ENCODE data around the gene ADIG.
"Not testable (repeated sequence)": the region's sequence is repeated elsewhere in the genome, so short reads cannot be mapped to it uniquely, and the experiment has no call there.

ADIG gene

DNA sequence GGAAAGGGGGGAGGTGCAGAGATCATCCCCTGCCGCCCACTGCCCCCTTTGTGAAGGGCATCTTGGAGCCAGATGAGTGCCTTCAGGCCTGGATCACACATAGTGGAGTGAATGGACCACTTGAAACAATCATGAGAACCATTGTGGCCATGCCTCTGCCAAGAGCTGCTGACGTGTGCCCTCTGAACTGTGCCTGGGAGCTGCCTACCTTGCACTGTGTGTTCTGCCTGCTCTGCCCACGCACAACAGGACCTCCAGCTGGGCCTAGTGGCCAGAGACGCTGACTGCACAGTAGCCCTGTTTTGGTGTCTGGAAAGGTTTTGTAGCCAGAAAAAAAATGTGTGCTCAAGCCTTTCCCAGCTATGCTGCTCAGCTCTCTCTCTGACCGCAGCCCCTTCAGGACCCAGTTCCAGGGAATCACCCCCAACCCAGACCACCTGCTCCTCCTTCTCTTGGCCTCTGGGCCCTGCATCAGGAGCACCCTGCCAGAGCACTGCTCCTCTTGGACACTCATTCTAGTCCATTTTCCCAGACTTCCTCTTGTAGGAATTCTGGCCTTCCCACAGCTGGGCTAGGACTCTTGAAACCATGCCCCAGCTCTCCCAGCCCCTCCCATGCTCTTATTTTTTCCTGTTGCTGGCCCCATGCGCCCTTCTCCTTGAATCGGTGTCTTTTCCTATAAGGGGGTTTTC, 1.6 kb upstream of the ADIG start:
- DNase-seq, result peak; percentile 33

DNA sequence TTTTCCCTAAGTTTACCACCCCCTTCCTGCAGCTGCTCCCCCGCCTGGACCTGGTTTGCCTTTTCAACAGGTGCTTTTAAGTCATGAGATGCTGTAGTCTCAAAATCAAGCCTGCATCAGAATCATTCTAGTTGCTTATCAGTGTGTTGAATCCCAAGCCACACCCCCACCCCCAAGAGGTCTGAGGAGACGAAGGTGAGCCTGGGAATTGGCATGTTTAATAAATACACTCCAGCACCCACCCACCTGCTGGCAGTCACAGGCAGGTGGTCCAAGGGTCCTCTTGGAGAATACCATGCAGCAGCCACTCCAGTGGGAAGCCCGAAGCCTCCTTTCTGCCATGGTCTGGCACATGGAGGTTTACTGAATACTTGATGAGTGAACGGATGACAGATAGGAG, 1.1 kb upstream of the ADIG start:
- peak; percentile 52 for DNase-seq

DNA sequence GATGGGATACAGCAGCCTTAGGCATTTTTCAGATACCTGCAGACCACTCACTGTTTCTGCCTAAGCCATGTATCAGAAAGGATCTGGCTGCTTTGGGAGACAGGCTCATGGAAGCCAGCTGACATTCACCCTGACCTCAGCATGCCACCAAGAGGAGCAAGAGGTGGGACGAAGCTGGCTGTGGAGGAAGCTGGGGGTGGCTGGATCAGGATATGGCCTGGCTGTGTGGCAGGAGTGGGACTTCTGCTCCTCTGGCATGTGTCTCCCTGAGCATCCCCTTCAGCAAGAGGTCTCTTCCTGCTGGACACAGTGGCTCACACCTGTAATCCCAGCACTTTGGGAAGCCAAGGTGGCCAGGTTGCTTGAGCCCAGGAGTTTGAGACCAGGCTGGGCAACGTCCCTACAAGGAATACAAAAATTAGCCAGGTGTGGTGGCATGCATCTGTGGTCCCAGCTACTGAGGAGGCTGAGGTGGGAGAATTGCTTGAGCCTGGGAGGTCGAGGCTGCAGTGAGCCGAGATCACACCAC, 897 bp downstream of the ADIG start:
- DNase-seq, result no peak

DNA sequence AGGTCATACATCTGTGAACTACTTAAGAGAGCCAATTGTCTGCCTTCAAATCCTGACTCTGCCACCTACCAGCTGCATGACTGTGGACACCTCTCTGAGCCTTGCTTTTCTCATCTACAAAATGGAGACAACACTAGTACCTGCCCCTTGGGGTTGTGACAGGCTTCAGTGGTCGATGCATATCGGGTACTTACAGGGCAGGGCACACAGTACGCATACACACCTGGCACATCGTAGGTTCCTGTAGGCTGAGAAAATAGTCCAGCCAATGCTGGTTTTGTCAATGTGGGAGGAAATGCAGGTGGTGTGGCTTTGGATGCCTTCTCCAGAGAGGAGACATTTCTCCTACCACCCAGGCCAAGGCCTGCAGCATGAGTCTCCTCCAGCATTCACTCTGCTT, 2.3 kb downstream of the ADIG start:
- DNase-seq, result no peak

GRCh38 chr20:38584099-38584763, 3.2 kb downstream of the ADIG start:
- DNase-seq, result no peak

DNA sequence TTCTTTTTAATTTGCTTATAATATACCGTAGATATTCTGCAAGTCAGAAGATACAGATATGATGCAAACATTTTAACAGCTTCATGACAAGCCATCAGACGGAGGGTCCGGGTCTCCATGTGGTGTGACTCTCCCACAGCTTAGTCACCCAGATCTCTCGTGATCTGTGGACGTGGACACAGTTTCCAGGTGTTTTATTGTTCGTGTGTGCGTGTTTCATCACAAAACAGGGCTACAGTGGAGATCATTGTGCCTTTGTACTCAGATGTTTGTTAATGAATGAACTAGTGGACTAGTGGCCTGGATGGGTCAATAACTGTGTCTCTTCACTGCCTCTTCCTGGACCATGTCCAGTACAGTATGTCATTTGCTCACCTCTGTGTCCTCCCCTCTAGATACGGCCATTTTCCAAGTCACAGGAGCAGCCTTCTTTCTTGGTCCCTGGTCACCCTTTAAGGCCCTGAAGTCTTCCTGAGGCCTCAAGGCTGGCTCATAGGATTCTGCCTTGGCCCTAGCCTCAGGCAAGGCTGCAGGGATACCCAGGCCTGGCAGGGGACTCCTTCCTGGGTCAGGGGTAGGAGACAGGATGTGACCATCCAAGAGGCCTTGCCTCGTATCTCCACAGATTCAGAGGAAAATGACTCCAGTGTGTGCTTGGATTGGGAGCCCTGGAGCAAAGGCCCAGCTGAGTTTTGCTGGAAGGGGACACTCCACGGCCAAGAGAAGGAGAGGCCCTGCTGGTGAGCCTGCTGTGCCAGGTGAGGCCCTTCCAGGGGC, 4.6 kb downstream of the ADIG start:
- DNase-seq, result no peak

- no peak for DNase-seq
These were observed 5.2 kb downstream of the ADIG start for GRCh38 chr20:38586181-38586525.

DNA sequence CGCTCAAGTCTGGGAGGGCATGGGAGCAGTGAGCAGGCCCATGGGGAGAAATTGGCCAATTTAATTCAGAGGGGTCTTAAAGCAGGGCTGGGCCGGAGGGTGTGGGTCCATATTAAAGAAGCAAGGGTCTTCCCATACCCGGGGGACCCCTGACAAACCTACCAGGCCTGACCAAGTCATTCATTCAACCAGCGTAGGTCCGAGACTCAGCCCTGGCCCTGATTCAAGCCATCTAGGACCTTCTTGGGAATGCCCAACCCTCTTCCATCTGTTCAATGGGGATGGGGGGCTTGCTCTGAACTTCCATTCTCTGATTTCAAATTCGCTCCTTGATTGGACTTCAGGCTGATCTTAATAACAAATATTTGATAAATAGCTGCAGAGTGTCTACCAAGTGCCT, 7.3 kb downstream of the ADIG start:
- no peak for DNase-seq

GRCh38 chr20:38589351-38589750, 8.4 kb downstream of the ADIG start:
- DNase-seq, result no peak

DNA sequence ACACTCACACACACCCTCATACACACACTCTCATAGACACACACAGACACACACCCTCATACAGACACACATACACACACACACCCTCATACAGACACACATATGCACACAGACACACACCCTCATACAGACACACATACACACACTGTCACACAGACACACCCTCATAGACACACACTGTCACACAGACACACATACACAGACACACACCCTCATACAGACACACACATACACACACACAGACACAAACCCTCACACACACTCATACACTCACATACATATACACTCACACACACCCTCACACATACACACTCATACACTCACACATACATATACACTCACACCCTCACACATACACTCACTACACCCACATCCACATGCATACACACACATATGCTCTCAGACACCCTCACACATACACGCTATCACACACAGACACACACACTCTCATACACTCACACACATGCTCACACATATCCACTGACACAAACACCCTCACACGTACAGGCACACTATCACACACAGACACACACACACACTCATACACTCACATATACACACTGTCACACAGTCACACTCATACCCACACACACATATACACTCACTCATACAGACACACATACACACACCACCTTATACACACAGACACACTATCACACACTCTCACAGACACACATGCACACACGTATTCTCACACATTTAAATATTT, 9.1 kb downstream of the ADIG start:
- no peak for DNase-seq

DNA sequence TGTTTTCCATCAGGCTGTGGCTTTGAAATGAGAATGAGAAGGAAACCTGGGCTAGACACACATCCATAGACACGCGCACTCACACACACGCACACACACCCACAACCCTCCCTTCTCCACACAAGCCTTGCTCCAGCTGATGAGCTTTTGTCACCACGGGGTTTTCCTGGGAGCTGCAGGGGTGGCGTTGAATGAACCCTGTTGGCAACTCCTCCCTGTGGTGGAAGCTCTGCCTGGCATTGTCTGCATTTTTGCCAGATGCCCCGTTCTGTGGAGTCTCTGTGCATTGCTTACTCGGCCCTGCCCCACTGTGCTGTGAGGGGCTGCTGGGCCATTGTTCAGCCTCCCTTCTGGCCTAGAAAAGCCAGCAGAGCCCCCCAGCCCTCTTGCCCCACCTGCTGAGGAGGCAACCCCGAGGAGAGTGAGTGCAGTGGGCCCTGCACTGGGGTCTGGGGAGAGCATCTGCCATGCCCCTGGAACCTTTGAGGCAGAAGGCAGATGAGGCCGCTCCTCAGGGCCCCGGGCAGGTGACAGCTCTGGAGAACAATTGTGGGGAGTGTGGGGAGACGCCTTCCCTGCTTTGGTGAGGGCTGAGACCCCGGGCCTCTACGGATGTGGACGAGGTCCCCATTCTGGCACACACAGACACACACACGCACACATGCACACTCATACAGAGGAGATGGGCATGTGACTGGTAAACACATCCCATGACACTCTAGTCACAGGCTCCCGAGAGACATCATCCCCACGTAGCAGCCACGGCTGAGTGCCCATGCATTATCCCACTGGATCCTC, 9.9 kb downstream of the ADIG start:
- DNase-seq, result no peak

GRCh38 chr20:38591474-38592410, 10.7 kb downstream of the ADIG start:
- DNase-seq, result no peak

DNA sequence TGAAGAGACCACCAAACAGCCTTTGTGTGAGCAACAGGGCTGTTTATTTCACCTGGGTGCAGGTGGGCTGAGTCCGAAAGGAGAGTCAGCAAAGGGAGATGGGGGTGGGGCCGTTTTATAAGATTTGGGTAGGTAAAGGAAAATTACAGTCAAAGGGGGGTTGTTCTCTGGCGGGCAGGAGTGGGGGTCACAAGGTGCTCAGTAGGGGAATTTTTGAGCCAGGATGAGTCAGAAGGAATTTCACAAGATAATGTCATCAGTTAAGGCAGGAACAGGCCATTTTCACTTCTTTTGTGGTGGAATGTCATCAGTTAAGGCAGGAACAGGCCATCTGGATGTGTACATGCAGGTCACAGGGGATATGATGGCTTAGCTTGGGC, 11.4 kb downstream of the ADIG start:
- DNase-seq, result not testable (repeated sequence)

- not testable (repeated sequence) for DNase-seq
These were observed 13.3 kb downstream of the ADIG start for GRCh38 chr20:38594281-38594680.

- DNase-seq, result not testable (repeated sequence)
These were observed 14.9 kb downstream of the ADIG start for GRCh38 chr20:38595886-38596285.

DNA sequence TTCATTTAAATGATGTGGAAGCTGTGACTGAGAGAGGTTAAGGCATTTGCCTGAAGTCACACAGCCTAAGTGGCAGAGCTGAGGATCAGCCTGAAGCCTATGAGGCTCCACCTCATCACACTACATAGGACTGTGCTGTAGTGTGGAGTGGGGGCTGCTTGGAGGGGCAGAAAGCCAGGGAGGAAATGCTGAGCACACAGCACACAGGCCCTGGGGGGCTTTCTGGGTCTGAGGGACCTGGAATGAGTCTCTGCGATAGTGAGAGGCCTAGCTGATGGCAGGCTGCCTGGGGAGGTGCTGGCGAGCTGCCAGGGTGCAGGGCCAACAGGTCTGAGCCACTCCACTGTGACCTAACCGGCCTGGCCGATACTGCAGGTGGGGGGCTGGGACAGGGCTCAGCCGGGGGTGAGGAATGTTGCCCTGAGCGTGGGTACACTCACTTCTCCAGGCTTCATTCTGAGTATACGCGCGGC, 18.4 kb downstream of the ADIG start:
- no peak for DNase-seq

- no peak for DNase-seq
These were observed 19.1 kb downstream of the ADIG start for GRCh38 chr20:38600057-38600456.

DNA sequence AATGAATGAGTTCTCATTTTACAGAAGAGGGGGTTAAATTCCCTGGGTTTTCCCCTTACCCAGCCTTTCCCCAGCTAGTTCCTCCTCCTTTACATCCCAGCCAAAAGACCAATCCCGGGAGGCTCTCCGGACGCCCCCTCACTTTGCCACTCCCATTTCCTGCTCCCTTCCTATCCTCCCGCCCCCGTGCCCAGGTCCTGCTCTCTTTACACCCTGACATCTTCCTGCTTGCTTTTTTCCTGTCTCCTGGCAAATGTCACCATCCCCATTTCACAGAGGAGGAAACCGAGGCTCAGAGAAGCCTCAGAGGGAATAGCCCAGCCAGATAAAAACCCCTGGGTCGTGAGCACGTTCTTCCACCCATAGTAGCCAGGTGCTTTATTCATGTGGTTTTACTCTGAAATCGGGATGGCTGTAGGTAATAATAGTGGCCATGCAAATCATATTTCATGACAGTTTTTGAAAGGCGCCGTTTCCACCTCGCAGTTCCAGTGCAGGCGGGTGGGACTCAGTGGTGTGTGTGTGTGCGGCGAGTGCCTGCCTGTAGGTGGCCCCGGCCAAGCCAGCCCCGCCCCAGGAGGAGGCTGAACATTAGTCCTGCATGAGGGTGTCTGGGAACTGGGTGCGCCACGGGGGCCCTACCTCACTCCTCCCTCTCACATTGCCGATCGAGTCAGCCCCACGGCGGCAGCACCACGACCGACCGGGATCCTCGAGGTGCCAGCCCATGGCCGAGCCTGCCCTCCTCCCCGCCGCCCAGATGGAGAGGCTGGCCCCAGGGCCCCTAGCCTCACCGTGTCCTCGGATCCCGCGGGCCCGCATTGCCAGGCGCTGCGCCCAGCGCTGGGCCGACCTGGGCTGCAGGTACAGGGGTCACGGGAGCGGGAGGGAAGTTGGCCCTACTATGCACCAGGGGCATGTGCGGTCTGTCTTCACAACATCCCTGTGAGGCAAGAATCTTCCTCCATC, 20.5 kb downstream of the ADIG start, which contains the start of gene ARHGAP40:
TSS of gene ARHGAP40 (plus strand) at position 594 of the 969 bp plus-strand sequence.
- no peak for DNase-seq

DNA sequence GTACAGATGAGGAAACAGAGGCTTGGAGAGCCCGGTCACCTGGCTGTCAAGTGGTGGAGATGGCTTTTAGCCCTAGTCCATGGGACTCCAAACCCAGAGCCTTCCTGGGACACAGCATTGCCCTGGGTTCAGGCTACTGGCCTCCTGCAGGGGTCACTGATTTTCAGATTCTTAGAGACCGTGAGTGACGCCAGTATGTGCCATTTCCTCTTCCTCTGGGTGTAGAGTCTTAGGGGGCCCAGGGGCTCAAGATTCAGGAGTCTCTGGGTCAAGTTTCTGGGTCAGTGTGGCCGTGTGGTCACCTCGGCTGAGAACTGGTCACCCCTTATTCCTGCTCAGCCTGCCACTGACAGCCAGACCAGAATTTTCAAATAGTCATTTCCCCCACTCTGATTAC, 21.2 kb downstream of the ADIG start:
- no peak for DNase-seq

- DNase-seq, result no peak
These were observed 22.3 kb downstream of the ADIG start for GRCh38 chr20:38603286-38603685.
